B cell (primary cell): Measurements from ENCODE around the gene PDE6H. TPM values are rescaled to one million over a fixed set of nuclear protein-coding genes. Genes with fewer than 3 reads are reported as not detected.

Experiments used
- ATAC-seq: fragments of 200-7000 bp; cut with Tn5 transposase; one replicate; pipeline ENCODE4 v1.10.0; 2021; ENCODE audit warnings: low read depth, mild to moderate bottlenecking, moderate number of reproducible peaks, moderate library complexity
- CTCF ChIA-PET: fragments of 350-600 bp; sonication (Branson Sonifier 250); formaldehyde crosslinking; loops from one replicate; lab custom pipeline; 2021; ENCODE audit warnings: antibody characterized with exemption, inconsistent platforms; lab: Charles Lee
- POLR2A ChIA-PET: fragments of 350-600 bp; sonication (Branson Sonifier 250); formaldehyde crosslinking; loops from one replicate; lab custom pipeline; 2021; ENCODE audit warnings: antibody characterized with exemption; lab: Charles Lee
- DNase-seq: peaks from one replicate; pipeline ENCODE4 v3.0.0; 2013
- H2AFZ ChIP-seq: 2 replicates; pipeline ENCODE4 v1.6.1; 2012; ENCODE audit warnings: mild to moderate bottlenecking, low read depth, low read length; ENCODE audit not compliant: insufficient read depth, poor library complexity, severe bottlenecking
- H3K27ac ChIP-seq, 2 donors: 1 replicate in 1 of 2; 2 replicates in 1 of 2; pipeline ENCODE4 v1.5.1; 2012 to 2013; ENCODE audit warnings: low read length in 2 of 2, mild to moderate bottlenecking in 2 of 2, moderate library complexity in 1 of 2
- H3K27me3 ChIP-seq, 4 experiments: fragments of 200-600 bp in 1 of 4; sonication (generic) in 1 of 4; replicated peaks in 1 of 4; 1 replicate in 2 of 4; 2 replicates in 2 of 4; pipeline versions ENCODE4 v1.6.1 to v1.7.0; 2013 to 2016; ENCODE audit warnings: low read length in 3 of 4, mild to moderate bottlenecking in 2 of 4, mixed read lengths in 1 of 4, moderate library complexity in 1 of 4; ENCODE audit not compliant: insufficient read depth in 4 of 4, control insufficient read depth in 3 of 4; ENCODE audit errors: control extremely low read depth in 1 of 4
- H3K36me3 ChIP-seq, 2 experiments: replicated peaks in 1 of 2; 1 replicate in 1 of 2; 2 replicates in 1 of 2; pipeline versions ENCODE4 v1.6.1 to v1.7.1; 2013; ENCODE audit warnings: low read length in 1 of 2; ENCODE audit not compliant: insufficient read depth in 2 of 2, control insufficient read depth in 1 of 2; ENCODE audit errors: control extremely low read depth in 1 of 2, extremely low read depth in 1 of 2
- H3K4me1 ChIP-seq, 2 donors: fragments of 200-600 bp in 1 of 2; sonication (generic) in 1 of 2; 1 replicate in 1 of 2; 2 replicates in 1 of 2; pipeline versions ENCODE4 v1.5.1 to v1.6.1; 2013 to 2017; ENCODE audit warnings: low read length in 2 of 2; ENCODE audit not compliant: control insufficient read depth in 2 of 2, insufficient read depth in 2 of 2
- H3K4me2 ChIP-seq: replicated peaks from 2 replicates; pipeline ENCODE3; 2012; ENCODE audit warnings: mild to moderate bottlenecking, low read depth, low read length; ENCODE audit not compliant: poor library complexity, severe bottlenecking
- H3K4me3 ChIP-seq, 5 experiments: fragments of 200-600 bp in 1 of 5; sonication (generic) in 1 of 5; 1 replicate in 3 of 5; 2 replicates in 2 of 5; pipeline versions ENCODE4 v1.5.1 to v1.7.0; 2011 to 2016; ENCODE audit warnings: low read length in 4 of 5, mild to moderate bottlenecking in 4 of 5, low read depth in 2 of 5, control low read depth in 1 of 5, moderate library complexity in 1 of 5; ENCODE audit not compliant: insufficient read depth in 1 of 5; ENCODE audit errors: control extremely low read depth in 1 of 5, extremely low read depth in 1 of 5
- H3K79me2 ChIP-seq: fragments of 200-600 bp; sonication (generic); one replicate; pipeline ENCODE4 v1.6.0; 2016; ENCODE audit warnings: low read length; ENCODE audit not compliant: control insufficient read depth, insufficient read depth
- H3K9ac ChIP-seq: fragments of 200-600 bp; sonication (generic); 2 replicates; pipeline ENCODE4 v1.6.1; 2017; ENCODE audit warnings: mild to moderate bottlenecking, low read length, moderate library complexity
- H3K9me3 ChIP-seq, 3 donors: one replicate each; pipeline versions ENCODE4 v1.6.1 to v1.7.1; 2013; ENCODE audit warnings: low read length in 2 of 3; ENCODE audit not compliant: control insufficient read depth in 2 of 3, insufficient read depth in 1 of 3; ENCODE audit errors: control extremely low read depth in 1 of 3
- H4K20me1 ChIP-seq: 2 replicates; pipeline ENCODE4 v1.6.0; 2012; ENCODE audit warnings: mild to moderate bottlenecking, low read length; ENCODE audit not compliant: insufficient read depth, control insufficient read depth, poor library complexity, severe bottlenecking
- H3K27ac Mint-ChIP-seq: one replicate; pipeline ENCODE4 v1.8.0; 2021; ENCODE audit warnings: mixed read lengths
- H3K27me3 Mint-ChIP-seq: one replicate; pipeline ENCODE4 v1.8.0; 2021; ENCODE audit warnings: mixed read lengths
- H3K4me1 Mint-ChIP-seq: one replicate; pipeline ENCODE4 v1.8.0; 2021; ENCODE audit warnings: mixed read lengths
- H3K4me3 Mint-ChIP-seq: one replicate; pipeline ENCODE4 v1.8.0; 2021; ENCODE audit warnings: mixed read lengths
- H3K9me3 Mint-ChIP-seq: one replicate; pipeline ENCODE4 v1.8.0; 2022; ENCODE audit warnings: mixed read lengths; ENCODE audit not compliant: insufficient read depth
- CTCF ChIP-seq: fragments of 200-600 bp; IDR thresholded peaks from one replicate; pipeline ENCODE4 v1.8.0; 2022; ENCODE audit warnings: antibody characterized with exemption, mild to moderate bottlenecking
- EZH2 ChIP-seq: IDR thresholded peaks from 2 replicates; pipeline ENCODE4 v1.6.1; 2012; ENCODE audit warnings: borderline replicate concordance, low read depth, mild to moderate bottlenecking, moderate library complexity, low read length; ENCODE audit not compliant: insufficient read depth, poor library complexity, severe bottlenecking
- WGBS: methylation state at CpG from one replicate; pipeline ENCODE4 v1.1.5; 2013; ENCODE audit warnings: missing lambda C conversion rate; ENCODE audit not compliant: insufficient coverage; 5-methylcytosine and 5-hydroxymethylcytosine counted together
- intact Hi-C: fragments of 100-400 bp; cut with micrococcal nuclease; formaldehyde crosslinking; loops from one replicate; pipeline ENCODE4 v1.10.0; 2022
- polyA plus RNA-seq: library from polyadenylated mRNA; depleted of rRNA; stranded (reverse); fragments of >200 nt; gene quantifications from 2 replicates; pipeline ENCODE4 v1.2.3, GENCODE V29; 2012
- total RNA-seq, 2 donors: library from RNA; stranded (reverse); fragments of 120-200 nt in 1 of 2; gene quantifications; 1 replicate in 1 of 2; 2 replicates in 1 of 2; pipeline versions ENCODE4 v1.2.3 to v1.2.4, GENCODE V29; 2013 to 2022

The PDE6H gene
- total and polyA plus RNA-seq, 2 donors (not counting 1 experiment from before 2014, with no cell fraction given) = not detected

GRCh38 chr12:14989790-14990189, 16.9 kb downstream of the PDE6H start:
- no peaks in the 10 kb centered on the region for H3K27me3 ChIP-seq
- WGBS = no CpG with 5 or more reads among the region's 1 CpG
- no peaks in the 10 kb centered on the region for H3K36me3 ChIP-seq
- H3K27ac ChIP-seq = peak overlapping the region; percentile 47 to 67
- TF ChIP-seq CTCF (no peak), EZH2 (no peak)
- H3K4me1 ChIP-seq = peaks cover 44 to 51% of the 10 kb centered on the region in 2 donors
- peak overlapping the region; percentile 88 for H3K27ac Mint-ChIP-seq
- peak overlapping the region; percentile 50 for H3K4me2 ChIP-seq
- H2AFZ ChIP-seq = no peak overlapping the region
- no peaks in the 10 kb centered on the region for H4K20me1 ChIP-seq
- peak; percentile 62 for DNase-seq
- ChIA-PET POLR2A (interaction anchor here (0.6 kb wide), 1 partner anchor 41 kb away, joined by 3 read pairs; no protein-coding TSS in a partner anchor), CTCF (interaction anchor here (1.0 to 3.4 kb wide), 5 partner anchors 9 to 145 kb away, joined by 3 to 22 read pairs (median 3); no protein-coding TSS in a partner anchor)
- intact Hi-C loops = loop anchor here (1.0 to 10.0 kb wide), 2 partner anchors 28 to 275 kb away; partner anchors contain the start of gene ARHGDIB
- H3K79me2 ChIP-seq = peaks cover 20% of the 10 kb centered on the region
- H3K4me3 ChIP-seq = peak overlapping the region in 1 of 5 experiments; percentile 13
- peaks cover 3% of the 10 kb centered on the region for H3K9me3 Mint-ChIP-seq
- H3K4me1 Mint-ChIP-seq = peaks cover 68% of the 10 kb centered on the region
- peak overlapping the region; percentile 23 for H3K9ac ChIP-seq
- peak overlapping the region; percentile 79 for H3K4me3 Mint-ChIP-seq
- no peaks in the 10 kb centered on the region for H3K27me3 Mint-ChIP-seq
- ATAC-seq = peak; percentile 65
- peaks cover 0 to 5% (median 0%) of the 10 kb centered on the region in 3 donors for H3K9me3 ChIP-seq

GRCh38 chr12:14991069-14991468, 18.2 kb downstream of the PDE6H start:
- H2AFZ ChIP-seq = no peak overlapping the region
- no peaks in the 10 kb centered on the region for H3K27me3 Mint-ChIP-seq
- peaks cover 0 to 5% (median 0%) of the 10 kb centered on the region in 3 donors for H3K9me3 ChIP-seq
- POLR2A ChIA-PET = interaction anchor here (0.6 kb wide), 1 partner anchor 52 kb away, joined by 9 read pairs; no protein-coding TSS in a partner anchor
- H3K27ac ChIP-seq = peak overlapping the region in 1 of 2 donors; percentile 39
- TF ChIP-seq EZH2 = no peak
- no peak for TF ChIP-seq CTCF
- H3K4me2 ChIP-seq = no peak overlapping the region
- H3K9me3 Mint-ChIP-seq = peaks cover 3% of the 10 kb centered on the region
- H3K27me3 ChIP-seq = no peaks in the 10 kb centered on the region
- DNase-seq (no peak), ATAC-seq (no peak)
- H3K4me3 Mint-ChIP-seq = peak overlapping the region; percentile 32
- no peaks in the 10 kb centered on the region for H3K36me3 ChIP-seq
- intact Hi-C loops = loop anchor here (10.0 kb wide), 1 partner anchor 274 kb away; no protein-coding TSS in a partner anchor
- no peak overlapping the region for H3K9ac ChIP-seq
- H3K4me3 ChIP-seq = no peak overlapping the region
- H3K4me1 Mint-ChIP-seq = peaks cover 77% of the 10 kb centered on the region
- no peaks in the 10 kb centered on the region for H4K20me1 ChIP-seq
- H3K4me1 ChIP-seq = peaks cover 53 to 60% of the 10 kb centered on the region in 2 donors
- peak overlapping the region; percentile 88 for H3K27ac Mint-ChIP-seq
- peaks cover 30% of the 10 kb centered on the region for H3K79me2 ChIP-seq
- CTCF ChIA-PET = interaction anchor here (0.5 to 3.4 kb wide), 5 partner anchors 10 to 187 kb away, joined by 3 to 22 read pairs (median 3); partner anchors contain the start of gene C12orf60
